GM18909 (cell line): ENCODE measurements around the gene BORCS6.

Experiments
- ATAC-seq: cut with Tn5 transposase; IDR thresholded peaks from one replicate; pipeline ENCODE4 v1.9.1; 2021; ENCODE audit warnings: mild to moderate bottlenecking; ENCODE audit not compliant: unreplicated experiment, poor library complexity

Gene BORCS6

DNA sequence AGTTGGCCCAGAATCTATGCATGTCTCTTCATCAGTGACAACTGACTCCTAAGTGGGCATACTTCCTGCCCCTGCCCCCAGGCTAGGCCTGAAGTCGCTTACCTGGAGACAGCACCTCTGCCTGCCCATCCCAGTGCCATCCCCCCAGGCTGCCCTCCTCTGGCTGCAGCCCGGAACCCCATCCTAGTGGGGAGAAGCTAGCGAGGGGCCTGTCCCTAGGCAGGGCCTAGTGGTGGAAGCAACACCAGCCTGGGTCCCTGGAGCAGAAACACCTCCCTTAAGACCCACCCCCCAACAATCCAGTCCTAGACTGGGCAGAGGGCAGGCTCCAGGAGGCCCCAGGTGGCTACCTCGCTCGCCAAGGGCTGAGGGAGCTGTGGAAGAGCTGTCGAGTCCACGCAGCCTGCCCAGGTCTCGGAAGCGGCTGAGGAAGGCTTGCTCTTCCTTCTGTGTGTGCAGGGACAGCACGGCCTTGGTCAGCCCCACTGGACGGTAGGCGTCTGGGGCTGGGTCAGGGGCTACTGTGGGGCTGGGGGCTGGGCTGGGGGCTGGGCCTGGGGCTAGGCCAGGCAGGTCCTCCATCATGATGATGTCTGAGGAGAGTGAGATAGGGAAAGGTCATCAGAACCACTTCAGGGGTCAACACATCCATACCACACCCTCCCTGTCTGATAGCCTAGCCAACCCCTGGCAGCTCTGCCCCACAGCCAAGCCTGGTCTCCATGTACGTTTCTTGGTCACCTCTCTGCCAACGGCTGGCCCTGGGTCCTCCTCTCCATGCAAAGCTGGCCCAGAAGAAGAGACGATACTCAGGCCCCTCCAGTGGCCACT, 45.4 kb downstream of the BORCS6 start:
- ATAC-seq, result no peak

DNA sequence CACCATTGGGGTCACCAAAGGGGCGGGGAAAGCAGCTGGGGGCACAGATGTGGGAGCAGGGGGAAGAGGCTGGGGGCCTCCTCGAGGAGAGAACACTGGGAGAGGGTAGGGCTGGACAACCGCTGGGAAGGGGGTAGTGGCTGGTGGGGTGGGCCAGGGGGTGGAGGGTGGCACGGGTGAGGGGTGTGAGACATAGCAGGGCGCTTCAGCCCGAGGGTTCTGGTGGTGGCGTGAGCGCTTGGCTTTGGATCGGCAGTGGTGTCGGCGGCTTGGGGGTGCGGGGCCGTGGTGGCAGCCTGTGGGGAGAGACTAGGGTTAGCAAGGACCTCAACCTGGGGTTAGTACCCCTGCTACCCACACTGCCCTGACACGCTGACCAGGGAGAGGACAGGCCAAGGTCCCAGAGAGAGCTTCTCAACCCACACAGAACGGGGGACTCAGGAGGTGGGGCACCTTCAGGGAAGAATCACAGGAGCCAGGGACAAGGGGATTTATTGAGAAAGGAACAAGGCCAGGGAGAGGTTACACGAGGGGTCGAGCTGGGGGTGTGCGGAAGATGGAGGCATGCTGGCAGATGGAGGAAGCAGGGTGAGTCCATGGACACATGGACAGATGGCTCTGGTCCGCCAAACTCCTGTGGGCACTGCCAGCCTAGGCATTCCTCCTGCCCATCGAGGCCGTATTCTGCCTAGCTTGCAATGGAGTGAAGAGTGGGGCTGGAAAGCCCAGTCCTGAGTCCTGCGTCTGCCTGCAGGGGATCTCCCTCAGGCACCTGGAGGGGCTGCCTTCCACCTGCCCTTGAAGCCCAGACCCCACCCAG, 46.2 kb downstream of the BORCS6 start:
- ATAC-seq, result no peak

DNA sequence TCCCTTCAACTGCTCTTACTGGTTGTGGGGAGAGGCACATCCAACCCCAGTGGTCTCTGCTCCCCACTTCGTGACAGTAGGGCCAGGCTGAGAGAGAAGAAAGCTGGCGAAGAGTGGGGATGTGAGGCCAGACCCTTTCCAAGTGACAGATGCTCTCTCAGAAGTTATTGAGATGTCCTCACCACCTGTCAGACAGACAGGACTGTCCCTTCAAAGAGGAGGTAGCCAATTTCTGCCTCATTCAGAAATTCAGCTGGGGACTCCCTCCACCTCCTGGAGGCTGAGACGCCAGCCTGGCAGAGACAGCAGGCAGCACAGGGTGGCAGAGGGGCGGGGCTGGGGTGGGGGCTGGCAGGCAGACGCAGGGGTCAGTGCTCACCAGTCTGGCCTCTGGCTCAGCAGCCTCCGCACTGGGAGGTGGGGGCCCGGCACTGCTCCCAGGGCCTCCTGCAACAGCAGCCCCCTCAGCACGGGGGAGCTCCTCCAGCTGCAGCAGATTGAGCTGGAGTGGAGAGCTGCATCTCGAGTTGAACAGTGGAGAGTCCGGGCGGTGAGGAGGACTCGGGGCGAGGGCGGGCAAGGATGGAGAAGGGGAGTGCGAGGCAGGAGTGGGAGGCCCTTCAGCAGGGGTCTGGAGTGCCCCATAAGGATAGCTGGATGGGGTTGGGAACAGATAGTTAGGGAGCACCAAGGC, 46.9 kb downstream of the BORCS6 start:
- no peak for ATAC-seq

DNA sequence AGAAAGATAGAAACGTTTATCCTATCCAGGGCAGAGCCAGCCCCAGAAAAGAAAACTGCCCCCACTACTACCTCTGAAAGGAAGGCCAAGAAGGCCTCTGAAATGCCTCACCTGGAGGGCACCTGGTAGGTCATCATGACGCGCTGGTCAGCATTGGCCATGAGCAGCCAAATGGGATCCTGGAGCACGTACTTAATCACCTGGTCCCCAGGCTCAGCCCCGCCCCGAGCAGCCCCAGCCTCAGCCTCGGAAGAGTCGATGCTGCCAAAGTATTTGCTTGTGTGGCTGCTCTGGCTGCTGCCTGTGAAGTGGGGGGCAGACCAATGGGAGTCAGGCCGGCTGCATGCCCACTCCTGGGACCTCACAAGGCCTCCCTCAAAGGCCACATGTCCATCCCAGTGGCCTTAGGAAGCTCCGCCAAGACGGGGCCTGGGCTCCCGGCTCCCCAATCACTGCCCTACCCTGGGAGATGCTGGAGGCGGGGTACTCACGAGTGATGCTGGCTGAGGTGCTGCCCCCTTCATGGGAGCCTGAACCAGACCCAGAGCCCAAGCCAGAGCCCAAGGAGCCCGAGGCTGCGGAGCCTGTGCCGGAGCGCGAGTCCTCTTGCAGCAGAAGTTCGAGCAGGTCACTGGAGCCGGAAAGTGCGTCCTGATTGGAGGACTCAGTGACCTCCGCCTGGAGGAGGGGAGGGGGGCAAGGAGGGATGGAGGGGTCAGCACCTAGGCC, 47.7 kb downstream of the BORCS6 start:
- no peak for ATAC-seq

DNA sequence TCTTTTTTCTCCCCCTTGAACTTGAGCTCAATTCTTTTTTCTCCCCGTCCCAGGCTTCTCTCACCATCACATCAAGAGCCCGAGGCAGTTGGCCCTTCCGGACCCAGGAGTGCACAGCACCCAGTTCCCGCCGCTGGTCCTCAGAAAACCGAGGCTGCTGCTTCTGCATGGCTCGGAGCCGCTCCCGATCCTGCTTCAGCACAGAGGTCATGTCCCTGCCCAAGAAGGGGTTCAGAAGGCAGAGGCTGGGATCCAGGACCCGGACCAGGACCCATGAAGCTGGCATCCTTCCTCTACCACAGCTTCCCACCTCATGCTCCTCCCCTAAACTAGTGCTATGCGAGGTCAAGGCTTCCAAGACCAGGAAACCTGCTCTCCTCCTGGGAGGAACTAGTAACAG, 48.2 kb downstream of the BORCS6 start:
- no peak for ATAC-seq

DNA sequence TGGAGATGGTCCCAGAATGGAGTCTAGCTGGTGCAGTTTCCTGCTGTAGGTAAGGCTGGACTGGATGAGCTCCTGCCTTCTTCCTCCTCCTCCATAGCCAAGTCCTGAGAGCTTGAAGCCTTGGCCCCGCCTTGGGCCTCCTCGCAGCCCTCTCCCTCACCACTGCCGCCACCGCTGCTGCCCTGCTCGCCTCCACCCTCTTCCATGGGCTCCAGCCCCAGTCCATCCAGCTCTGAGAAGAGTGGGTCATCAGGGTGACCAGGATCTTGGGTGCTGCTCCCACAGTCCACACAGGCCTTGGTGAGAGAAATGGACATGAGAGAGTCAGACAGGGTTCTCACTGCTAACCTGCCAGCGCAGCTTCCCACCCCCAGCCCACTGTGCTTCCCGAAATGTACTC, 48.9 kb downstream of the BORCS6 start:
- no peak for ATAC-seq

DNA sequence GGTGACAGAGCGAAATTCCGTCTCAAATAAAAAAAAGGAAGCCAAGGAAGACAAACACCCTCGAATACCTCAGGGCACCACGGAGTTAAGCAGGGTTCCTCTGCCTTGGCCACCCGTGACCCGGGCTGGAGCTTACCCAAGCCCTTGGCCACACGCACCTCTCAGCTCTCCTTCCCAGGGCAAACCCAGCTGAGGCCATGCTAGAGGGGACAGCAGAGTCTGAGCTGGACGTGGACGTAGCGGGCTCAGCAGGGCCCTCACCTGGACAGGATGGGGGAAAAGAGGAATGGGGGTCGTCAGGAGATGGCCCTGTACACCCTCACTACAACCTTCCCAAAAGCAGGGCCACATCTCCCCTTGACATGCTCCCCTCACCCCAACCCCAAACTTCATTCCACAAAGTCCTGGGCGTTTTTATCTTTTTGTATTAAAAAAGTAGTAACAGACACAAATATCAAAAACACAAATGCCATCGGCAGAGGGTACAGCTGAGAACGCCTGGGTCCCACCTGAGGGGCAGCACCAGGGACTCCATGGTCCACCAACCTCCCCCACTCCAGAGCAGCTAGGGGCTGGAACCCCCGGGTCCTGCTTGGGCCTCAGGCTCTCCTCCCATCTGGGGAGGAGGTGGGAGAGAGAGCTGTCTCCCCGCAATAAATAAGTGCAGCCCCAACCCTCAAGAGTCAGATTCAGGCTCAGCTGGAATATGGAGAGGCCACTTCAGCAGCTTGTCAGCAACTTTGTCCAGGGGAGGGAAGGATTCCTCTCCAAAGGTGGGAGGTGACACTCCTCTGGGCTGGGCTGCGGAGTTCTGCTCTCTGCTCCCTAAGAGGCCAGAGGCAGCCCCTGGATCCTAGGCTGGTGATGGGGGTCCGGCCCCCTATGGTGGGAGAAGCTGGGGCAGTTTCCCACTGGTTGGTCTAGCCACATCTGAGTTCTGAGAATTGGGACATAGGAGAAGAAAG, 49.6 kb downstream of the BORCS6 start:
- ATAC-seq, result no peak

DNA sequence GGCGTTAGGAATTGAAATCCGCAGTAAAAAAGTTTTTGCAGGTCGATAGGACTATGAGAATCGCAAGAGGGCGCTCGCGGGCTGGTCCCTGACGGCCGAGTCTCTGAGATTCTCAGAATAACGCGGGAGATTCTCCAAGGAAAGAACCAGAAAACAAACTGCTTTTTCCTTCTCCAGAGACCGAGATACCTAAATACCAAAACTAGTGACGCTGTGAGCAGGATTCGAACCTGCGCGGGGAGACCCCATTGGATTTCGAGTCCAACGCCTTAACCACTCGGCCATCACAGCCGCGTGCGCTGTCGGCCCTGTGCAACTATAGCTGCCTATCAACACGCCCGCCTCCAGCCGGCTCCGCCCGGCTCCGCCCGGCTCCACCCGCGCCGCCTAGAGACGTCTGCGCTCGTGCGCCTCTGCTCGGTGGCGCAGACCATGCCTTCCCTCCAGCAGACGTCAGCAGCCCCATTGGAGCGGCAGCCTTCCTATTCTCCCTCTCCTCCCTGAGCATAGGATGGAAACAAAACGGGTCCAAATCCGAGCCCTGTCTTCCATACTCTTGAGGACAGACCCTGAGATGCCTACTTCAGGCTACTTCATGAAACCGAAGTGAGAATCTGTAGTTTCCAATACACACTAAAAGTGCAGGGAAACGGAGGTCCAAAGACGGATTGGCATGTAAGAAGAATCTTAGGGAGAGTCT, 51.2 kb downstream of the BORCS6 start:
- ATAC-seq, result peak; percentile 89

DNA sequence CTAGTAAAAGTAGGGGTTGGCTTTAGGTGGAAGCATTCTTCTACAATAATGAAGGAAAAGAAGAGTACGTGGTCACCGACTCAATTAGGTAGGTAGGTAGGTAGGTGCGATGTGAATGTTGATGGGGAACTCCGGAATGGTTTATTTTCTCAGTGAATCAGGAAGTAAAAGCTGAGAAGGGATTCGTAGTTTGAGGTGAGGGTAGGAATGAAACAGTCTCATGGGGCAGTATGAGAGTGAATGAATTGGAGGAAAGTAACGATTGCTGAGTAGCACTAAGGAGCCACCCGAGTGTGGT, 51.7 kb downstream of the BORCS6 start:
- ATAC-seq, result peak; percentile 3
